ENCODE data around the gene TM6SF1.

DNA sequence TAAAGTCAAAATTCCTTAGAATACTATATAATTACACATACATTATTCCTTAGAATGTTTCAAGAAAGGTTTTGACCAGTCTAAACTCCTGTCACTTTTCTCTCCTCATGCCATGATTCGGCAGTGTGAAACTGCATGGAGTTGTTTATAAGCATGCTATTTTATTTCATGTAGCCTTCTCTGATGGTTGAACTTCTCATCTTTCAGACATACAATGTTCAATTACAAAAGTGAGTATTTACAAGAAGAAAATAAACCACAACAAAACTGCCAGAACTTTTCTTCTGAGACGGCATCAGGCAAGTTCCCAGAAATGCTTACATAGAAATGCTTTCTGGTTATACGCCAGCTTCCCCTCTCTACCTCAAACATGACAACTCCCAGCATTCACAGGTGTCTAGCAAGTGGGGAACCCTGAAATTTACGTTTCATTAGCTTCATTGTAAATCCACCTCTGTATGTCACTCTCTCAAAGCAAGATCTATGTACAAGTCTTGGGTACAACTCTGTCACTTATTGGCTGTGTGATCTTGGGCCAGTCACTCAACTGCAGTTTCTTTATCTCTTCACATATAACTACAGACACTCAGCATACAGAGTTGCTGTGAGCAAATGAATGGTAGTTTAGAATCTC lies 57.4 kb downstream of the TM6SF1 start:
- TF ChIP-seq CTCF (IDR thresholded peaks at IDR 0.05), result no peak
- no peak for TF ChIP-seq TCF7L2 (IDR thresholded peaks at IDR 0.05; ENCODE audit: low read depth, low read length)

Measured in Panc1 (cell line).